Smooth muscle cell (in vitro differentiated cells): ENCODE results near the gene NUMBL. TPM values are rescaled to one million over a fixed set of nuclear protein-coding genes. Genes with fewer than 3 reads are reported as not detected.

Source experiments
- DNase-seq: peaks from one replicate; lab custom pipeline; 2025; ENCODE audit not compliant: unreplicated experiment; lab: John Stamatoyannopoulos, UW
- H2AFZ ChIP-seq: fragments of 200-600 bp; sonication (generic); 2 replicates; pipeline ENCODE4 v1.6.0; 2016; ENCODE audit warnings: antibody characterized with exemption, low read depth, mild to moderate bottlenecking
- H3F3A ChIP-seq: fragments of 200-600 bp; sonication (generic); 2 replicates; pipeline ENCODE4 v1.6.0; 2017; ENCODE audit warnings: antibody characterized with exemption, low read depth
- H3K27ac ChIP-seq: fragments of 200-600 bp; sonication (generic); 2 replicates; pipeline ENCODE4 v1.5.1; 2016; ENCODE audit warnings: low read depth, mild to moderate bottlenecking
- H3K27me3 ChIP-seq: fragments of 200-600 bp; sonication (generic); 2 replicates; pipeline ENCODE4 v1.6.1; 2016; ENCODE audit warnings: low read depth, mild to moderate bottlenecking
- H3K36me3 ChIP-seq: fragments of 200-600 bp; sonication (generic); 2 replicates; pipeline ENCODE4 v1.5.1; 2016; ENCODE audit warnings: low read depth
- H3K4me1 ChIP-seq: fragments of 200-600 bp; sonication (generic); 2 replicates; pipeline ENCODE4 v1.5.1; 2016; ENCODE audit warnings: low read depth
- H3K4me2 ChIP-seq: fragments of 200-600 bp; sonication (generic); 2 replicates; pipeline ENCODE4 v1.6.0; 2016; ENCODE audit warnings: mild to moderate bottlenecking
- H3K4me3 ChIP-seq: fragments of 200-600 bp; sonication (generic); 2 replicates; pipeline ENCODE4 v1.5.1; 2016; ENCODE audit warnings: mild to moderate bottlenecking
- H3K79me2 ChIP-seq: fragments of 200-600 bp; sonication (generic); 2 replicates; pipeline ENCODE4 v1.6.0; 2016; ENCODE audit warnings: low read depth, mild to moderate bottlenecking
- H3K9ac ChIP-seq: fragments of 200-600 bp; sonication (generic); 2 replicates; pipeline ENCODE4 v1.6.0; 2016; ENCODE audit warnings: low read depth
- H3K9me3 ChIP-seq: fragments of 200-600 bp; sonication (generic); replicated peaks from 2 replicates; pipeline ENCODE4 v1.5.1; 2016; ENCODE audit warnings: low read depth
- H4K20me1 ChIP-seq: fragments of 200-600 bp; sonication (generic); 2 replicates; pipeline ENCODE4 v1.6.0; 2016; ENCODE audit warnings: low read depth
- CTCF ChIP-seq: fragments of 200-600 bp; sonication (generic); IDR thresholded peaks from 2 replicates; pipeline ENCODE4 v1.5.1; 2017; ENCODE audit warnings: borderline replicate concordance, mild to moderate bottlenecking, antibody characterized with exemption; ENCODE audit not compliant: insufficient read depth, poor library complexity, severe bottlenecking
- WGBS: methylation state at CpG from one replicate; pipeline ENCODE4 v1.1.7; 2016; ENCODE audit warnings: low lambda C conversion rate; 5-methylcytosine and 5-hydroxymethylcytosine counted together
- polyA plus RNA-seq: library from polyadenylated mRNA; unstranded; fragments of >200 nt; fragmentation: Nextera tagmentation; extraction: Ambion mirVana; gene quantifications from 2 replicates; pipeline ENCODE4 v1.2.1, GENCODE V29; 2016
- total RNA-seq: library from RNA; depleted of rRNA; stranded (reverse); fragments of >200 nt; gene quantifications from 2 replicates; pipeline ENCODE4 v1.2.3, GENCODE V29; 2014

Gene NUMBL
- total and polyA plus RNA-seq, 2 experiments from 2014 or later, result 30.5 to 73.0 TPM

- Histone ChIP-seq H3K4me3 (no peak overlapping the region), H3K27me3 (no peaks in the 10 kb centered on the region), H3F3A (peaks cover 19% of the 10 kb centered on the region), H3K36me3 (peaks cover 35% of the 10 kb centered on the region), H2AFZ (no peak overlapping the region), H3K4me2 (no peak overlapping the region), H3K9me3 (no peaks in the 10 kb centered on the region), H3K4me1 (no peaks in the 10 kb centered on the region), H3K27ac (no peak overlapping the region), H3K79me2 (no peaks in the 10 kb centered on the region), H3K9ac (no peak overlapping the region), H4K20me1 (peaks cover under 1% of the 10 kb centered on the region)
- 95% methylated on average over 7 of the region's 7 CpGs for WGBS
- no peak for DNase-seq
- no peak for TF ChIP-seq CTCF
Observed at GRCh38 chr19:40668991-40669614, 21.3 kb downstream of the NUMBL start.

- H4K20me1 ChIP-seq, result no peaks in the 10 kb centered on the region
- no peak overlapping the region for H3K4me3 ChIP-seq
- H3K79me2 ChIP-seq, result no peaks in the 10 kb centered on the region
- TF ChIP-seq CTCF, result no peak
- H3K9me3 ChIP-seq, result no peaks in the 10 kb centered on the region
- no peak overlapping the region for H3K27ac ChIP-seq
- H3K9ac ChIP-seq, result no peak overlapping the region
- H2AFZ ChIP-seq, result no peak overlapping the region
- no peak for DNase-seq
- H3K27me3 ChIP-seq, result no peaks in the 10 kb centered on the region
- WGBS, result 98% methylated on average over 13 of the region's 14 CpGs
- no peak overlapping the region for H3K4me2 ChIP-seq
- peaks cover 24% of the 10 kb centered on the region for H3F3A ChIP-seq
- H3K4me1 ChIP-seq, result no peaks in the 10 kb centered on the region
- peaks cover 30% of the 10 kb centered on the region for H3K36me3 ChIP-seq
Observed at GRCh38 chr19:40667602-40668001, 22.8 kb downstream of the NUMBL start.

- no peak overlapping the region for H3K4me2 ChIP-seq
- 98% methylated on average over 13 of the region's 14 CpGs for WGBS
Observed at GRCh38 chr19:40666803-40667438, 23.5 kb downstream of the NUMBL start.

More at GRCh38 chr19:40666803-40667438, 23.5 kb downstream of the NUMBL start:
- peaks cover 24% of the 10 kb centered on the region for H3K36me3 ChIP-seq
- no peak for DNase-seq
- no peaks in the 10 kb centered on the region for H3K9me3 ChIP-seq
- peak overlapping the region; percentile 17 for H3K9ac ChIP-seq
- no peak overlapping the region for H3K4me3 ChIP-seq
- no peak for TF ChIP-seq CTCF
- H4K20me1 ChIP-seq, result no peaks in the 10 kb centered on the region
- H2AFZ ChIP-seq, result no peak overlapping the region
- H3F3A ChIP-seq, result peaks cover 24% of the 10 kb centered on the region
- no peaks in the 10 kb centered on the region for H3K4me1 ChIP-seq
- H3K79me2 ChIP-seq, result no peaks in the 10 kb centered on the region
- H3K27me3 ChIP-seq, result no peaks in the 10 kb centered on the region
- H3K27ac ChIP-seq, result peak overlapping the region; percentile 60
